Measurements from ENCODE around the gene UPF1. TPM values are rescaled to one million over a fixed set of nuclear protein-coding genes. Genes with fewer than 3 reads are reported as not detected.
A peak's percentile ranks its signal among the peaks of the same experiment; 100 is the strongest.

UPF1 gene
- total RNA-seq, 6 donors from 2014 or later = 68.9 to 157 (median 86.3) TPM

DNA sequence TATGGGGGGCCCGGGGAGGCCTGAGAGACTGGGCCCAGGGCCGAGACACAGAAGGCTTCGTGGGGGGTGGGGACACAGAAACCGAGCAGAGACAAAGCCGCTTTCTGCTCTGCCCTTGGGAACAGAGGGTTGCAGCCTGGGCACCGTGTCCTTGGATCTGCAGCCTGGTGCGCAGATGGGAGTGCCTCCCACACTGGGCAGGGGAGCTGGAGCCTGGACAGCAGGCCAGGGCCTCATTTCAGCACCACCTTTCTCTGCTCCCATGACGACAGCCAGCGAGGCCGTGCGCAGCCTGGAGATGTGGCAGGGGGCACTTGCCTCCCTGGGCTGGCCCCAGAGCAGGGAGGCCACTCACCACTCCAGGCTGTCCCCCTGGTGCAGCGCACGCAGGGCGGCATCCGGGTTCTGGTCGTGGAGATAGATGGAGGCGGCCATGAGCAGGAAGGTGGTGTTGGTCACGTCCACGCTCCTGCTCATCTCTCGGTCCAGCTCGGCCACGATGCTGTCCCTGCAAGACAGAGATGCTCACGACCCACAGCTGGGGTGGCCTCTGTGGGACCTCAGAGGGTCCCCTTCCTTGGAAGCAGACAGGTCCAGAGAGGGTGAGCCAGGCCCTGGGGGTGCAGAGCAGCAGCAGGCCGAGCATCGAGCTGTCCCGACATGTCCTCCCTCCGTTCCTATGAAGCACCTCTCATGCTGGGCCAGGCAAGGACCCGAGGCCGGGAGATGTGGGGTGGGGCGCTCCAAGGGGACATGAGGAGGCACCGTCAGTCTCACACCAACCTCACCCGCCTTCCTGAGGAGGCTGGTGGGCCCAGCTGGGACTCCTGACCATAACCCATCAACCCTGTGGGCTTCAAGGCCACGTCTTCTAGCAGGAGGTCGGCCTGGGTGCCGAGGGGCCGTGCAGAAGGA is 75.1 kb downstream of the UPF1 start:
- H3K27me3 ChIP-seq = no peaks in the 10 kb centered on the region
- TF ChIP-seq POLR2AphosphoS5 (IDR thresholded peaks at IDR 0.05) (no peak), POLR2A (IDR thresholded peaks at IDR 0.05) (no peak), EP300 (IDR thresholded peaks at IDR 0.05) (no peak)
- TF ChIP-seq, protein P1, sequence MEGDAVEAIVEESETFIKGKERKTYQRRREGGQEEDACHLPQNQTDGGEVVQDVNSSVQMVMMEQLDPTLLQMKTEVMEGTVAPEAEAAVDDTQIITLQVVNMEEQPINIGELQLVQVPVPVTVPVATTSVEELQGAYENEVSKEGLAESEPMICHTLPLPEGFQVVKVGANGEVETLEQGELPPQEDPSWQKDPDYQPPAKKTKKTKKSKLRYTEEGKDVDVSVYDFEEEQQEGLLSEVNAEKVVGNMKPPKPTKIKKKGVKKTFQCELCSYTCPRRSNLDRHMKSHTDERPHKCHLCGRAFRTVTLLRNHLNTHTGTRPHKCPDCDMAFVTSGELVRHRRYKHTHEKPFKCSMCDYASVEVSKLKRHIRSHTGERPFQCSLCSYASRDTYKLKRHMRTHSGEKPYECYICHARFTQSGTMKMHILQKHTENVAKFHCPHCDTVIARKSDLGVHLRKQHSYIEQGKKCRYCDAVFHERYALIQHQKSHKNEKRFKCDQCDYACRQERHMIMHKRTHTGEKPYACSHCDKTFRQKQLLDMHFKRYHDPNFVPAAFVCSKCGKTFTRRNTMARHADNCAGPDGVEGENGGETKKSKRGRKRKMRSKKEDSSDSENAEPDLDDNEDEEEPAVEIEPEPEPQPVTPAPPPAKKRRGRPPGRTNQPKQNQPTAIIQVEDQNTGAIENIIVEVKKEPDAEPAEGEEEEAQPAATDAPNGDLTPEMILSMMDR (IDR thresholded peaks at IDR 0.05) = no peak
- no peaks in the 10 kb centered on the region for H3K9me3 ChIP-seq
- no peak overlapping the region for H3K27ac ChIP-seq
- H3K4me1 ChIP-seq = no peaks in the 10 kb centered on the region
- WGBS, 2 donors = 94 to 95% methylated on average over 13 to 36 of the region's 36 CpGs
- H3K36me3 ChIP-seq = peaks cover 6 to 86% (median 69%) of the 10 kb centered on the region in 4 donors
- peak in 1 of 2 donors; percentile 71 for DNase-seq
- no peak for ATAC-seq (ENCODE audit: low FRiP score in 2 of 2)
- no peak overlapping the region for H3K4me3 ChIP-seq

DNA sequence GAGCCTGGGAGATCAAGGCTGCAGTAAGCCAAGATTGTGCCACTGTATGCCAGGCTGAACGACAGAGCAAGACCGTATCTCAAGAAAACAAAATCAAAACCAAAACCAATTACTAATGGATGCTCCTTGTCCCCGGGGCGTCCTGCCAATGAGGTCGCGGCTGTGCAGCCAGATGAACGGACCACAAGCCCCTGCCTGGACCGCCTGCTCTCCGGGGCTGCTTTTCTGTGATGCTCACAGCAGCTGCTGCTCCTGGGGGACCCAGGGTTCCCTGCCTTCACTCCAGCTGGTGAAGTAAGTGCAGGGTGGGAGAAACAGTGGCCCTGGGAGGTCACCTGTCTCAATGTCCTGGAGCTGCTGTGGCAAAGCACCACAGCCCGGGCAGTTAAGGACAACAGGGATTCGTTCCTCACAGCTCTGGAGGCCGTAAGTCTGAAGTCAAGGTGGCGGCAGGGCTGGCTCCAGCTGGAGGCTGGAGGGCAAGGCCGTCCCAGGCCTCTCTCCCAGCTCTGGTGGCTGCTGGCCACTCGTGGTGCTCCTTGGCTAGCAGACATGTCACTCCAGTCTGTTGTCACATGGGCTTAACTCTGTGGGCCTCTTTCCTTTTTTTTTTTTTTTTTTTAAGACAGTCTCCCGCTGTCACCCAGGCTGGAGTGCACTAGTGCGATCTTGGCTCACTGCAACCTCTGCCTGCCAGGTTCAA is 77.3 kb downstream of the UPF1 start:
- no peak for DNase-seq
- Histone ChIP-seq H3K27me3 (no peaks in the 10 kb centered on the region), H3K4me1 (peaks cover 0 to 5% (median 0%) of the 10 kb centered on the region in 4 donors), H3K9me3 (no peaks in the 10 kb centered on the region), H3K27ac (no peak overlapping the region), H3K4me3 (no peak overlapping the region), H3K36me3 (peaks cover 14 to 92% (median 66%) of the 10 kb centered on the region in 4 donors)
- ATAC-seq (ENCODE audit: low FRiP score in 2 of 2) = no peak
- 94 to 96% methylated on average over 17 of the region's 17 CpGs for WGBS, 2 donors
- no peak for TF ChIP-seq POLR2AphosphoS5 (IDR thresholded peaks at IDR 0.05)
- TF ChIP-seq POLR2A (IDR thresholded peaks at IDR 0.05) = no peak
- no peak for TF ChIP-seq EP300 (IDR thresholded peaks at IDR 0.05)
- TF ChIP-seq, protein P1 (IDR thresholded peaks at IDR 0.05) = no peak

DNA sequence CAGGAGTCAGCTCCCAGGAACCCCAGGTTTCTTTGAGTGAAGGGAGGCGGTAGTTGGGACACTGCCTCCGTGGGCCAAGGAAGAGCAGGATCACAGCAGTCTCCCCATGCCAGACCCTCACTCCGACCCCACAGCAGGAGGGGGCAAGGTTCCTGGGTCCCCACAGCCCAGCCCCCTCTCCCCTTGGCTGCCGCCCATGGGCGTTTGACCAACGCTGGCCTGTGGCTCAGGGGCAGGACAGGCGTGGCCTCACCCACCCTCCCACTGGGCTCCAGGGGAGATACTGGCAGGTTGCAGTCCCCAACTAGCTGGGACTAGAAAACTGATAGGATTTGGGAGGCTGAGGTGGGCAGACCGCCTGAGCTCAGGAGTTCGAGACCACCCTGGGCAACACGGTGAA is 78.3 kb downstream of the UPF1 start:
- Histone ChIP-seq H3K27ac (no peak overlapping the region), H3K9me3 (no peaks in the 10 kb centered on the region), H3K27me3 (no peaks in the 10 kb centered on the region), H3K36me3 (peaks cover 9 to 90% (median 60%) of the 10 kb centered on the region in 4 donors), H3K4me1 (peaks cover 0 to 8% (median 0%) of the 10 kb centered on the region in 4 donors), H3K4me3 (no peak overlapping the region)
- ATAC-seq (ENCODE audit: low FRiP score in 2 of 2) (no peak), DNase-seq (no peak)
- 91 to 100% methylated on average over 3 to 10 of the region's 10 CpGs for WGBS, 2 donors
- TF ChIP-seq, protein P1 (IDR thresholded peaks at IDR 0.05) = no peak
- no peak for TF ChIP-seq EP300 (IDR thresholded peaks at IDR 0.05)
- no peak for TF ChIP-seq POLR2A (IDR thresholded peaks at IDR 0.05)
- TF ChIP-seq POLR2AphosphoS5 (IDR thresholded peaks at IDR 0.05) = no peak

DNA sequence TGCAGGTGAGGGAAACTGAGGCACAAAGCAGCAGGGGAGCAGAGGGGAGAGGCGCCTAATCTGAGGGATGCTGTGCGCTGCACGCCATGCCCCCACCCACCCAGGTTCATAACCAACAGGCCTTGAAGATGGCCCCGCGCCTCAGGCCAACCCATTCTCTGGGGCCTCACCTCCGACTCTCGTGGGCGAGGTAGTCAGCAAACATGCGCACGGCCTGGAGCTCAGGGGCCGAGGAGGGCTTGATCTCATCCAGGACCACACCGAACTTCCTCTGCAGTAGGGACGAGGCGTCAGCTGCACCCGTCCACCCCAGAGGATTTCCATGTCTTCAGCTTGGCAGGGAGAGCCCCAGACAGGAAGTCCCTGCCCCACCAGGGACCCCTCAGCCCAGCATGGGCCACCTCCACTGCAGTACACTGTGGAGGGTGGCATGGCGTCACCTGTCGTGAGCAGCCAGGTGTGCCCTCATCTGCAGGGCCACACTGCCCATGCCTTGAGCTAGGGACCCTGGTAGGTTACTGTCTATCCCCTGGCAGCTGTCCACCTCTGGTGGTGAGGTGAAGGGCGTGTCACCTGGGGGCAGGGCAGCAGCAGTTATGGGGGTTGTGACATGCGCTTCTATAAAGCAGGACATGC is 79.2 kb downstream of the UPF1 start:
- 89 to 95% methylated on average over 4 to 13 of the region's 19 CpGs for WGBS, 2 donors
- peaks cover 0 to 17% (median 2%) of the 10 kb centered on the region in 4 donors for H3K4me1 ChIP-seq
- peaks cover 8 to 91% (median 58%) of the 10 kb centered on the region in 4 donors for H3K36me3 ChIP-seq
- no peak overlapping the region for H3K4me3 ChIP-seq
- H3K27me3 ChIP-seq = no peaks in the 10 kb centered on the region
- H3K9me3 ChIP-seq = no peaks in the 10 kb centered on the region
- ATAC-seq (ENCODE audit: low FRiP score in 2 of 2) (no peak), DNase-seq (peak in 1 of 2 donors; percentile 51)
- TF ChIP-seq POLR2AphosphoS5 (IDR thresholded peaks at IDR 0.05) (no peak), POLR2A (IDR thresholded peaks at IDR 0.05) (no peak), EP300 (IDR thresholded peaks at IDR 0.05) (no peak)
- TF ChIP-seq, protein P1 (IDR thresholded peaks at IDR 0.05) = no peak
- H3K27ac ChIP-seq = no peak overlapping the region

Data from upper lobe of left lung (tissue), 6 donors.